Effector memory CD8-positive, alpha-beta T cell (primary cell): ENCODE measurements around the gene TMC8.
"Not testable (repeated sequence)": the region's sequence is repeated elsewhere in the genome, so short reads cannot be mapped to it uniquely, and the experiment has no call there.

Experiments used
- ATAC-seq: fragments of 150-1000 bp; cut with Tn5 transposase; replicated peaks from 2 replicates; pipeline ENCODE4 v1.10.0; 2021; ENCODE audit warnings: mild to moderate bottlenecking, moderate library complexity
- DNase-seq, 3 experiments: peaks; one replicate each; pipeline ENCODE4 v3.0.0; 2021
- H3K27ac Mint-ChIP-seq, 2 donors: one replicate each; pipeline ENCODE4 v1.8.0; 2022; ENCODE audit warnings: mild to moderate bottlenecking in 2 of 2, mixed read lengths in 2 of 2, moderate library complexity in 2 of 2
- H3K27me3 Mint-ChIP-seq, 2 donors: one replicate each; pipeline ENCODE4 v1.8.0; 2022; ENCODE audit warnings: mixed read lengths in 2 of 2
- H3K36me3 Mint-ChIP-seq: one replicate; pipeline ENCODE4 v1.8.0; 2022; ENCODE audit warnings: mild to moderate bottlenecking, moderate library complexity, mixed read lengths; ENCODE audit not compliant: insufficient read depth
- H3K4me1 Mint-ChIP-seq, 2 donors: one replicate each; pipeline ENCODE4 v1.8.0; 2022; ENCODE audit warnings: low read depth in 2 of 2, mixed read lengths in 2 of 2
- H3K4me3 Mint-ChIP-seq, 2 donors: one replicate each; pipeline ENCODE4 v1.8.0; 2022; ENCODE audit warnings: mild to moderate bottlenecking in 2 of 2, mixed read lengths in 2 of 2, moderate library complexity in 2 of 2
- H3K9me3 Mint-ChIP-seq, 2 donors: one replicate each; pipeline ENCODE4 v1.8.0; 2022; ENCODE audit warnings: mixed read lengths in 2 of 2

TMC8 gene

DNA sequence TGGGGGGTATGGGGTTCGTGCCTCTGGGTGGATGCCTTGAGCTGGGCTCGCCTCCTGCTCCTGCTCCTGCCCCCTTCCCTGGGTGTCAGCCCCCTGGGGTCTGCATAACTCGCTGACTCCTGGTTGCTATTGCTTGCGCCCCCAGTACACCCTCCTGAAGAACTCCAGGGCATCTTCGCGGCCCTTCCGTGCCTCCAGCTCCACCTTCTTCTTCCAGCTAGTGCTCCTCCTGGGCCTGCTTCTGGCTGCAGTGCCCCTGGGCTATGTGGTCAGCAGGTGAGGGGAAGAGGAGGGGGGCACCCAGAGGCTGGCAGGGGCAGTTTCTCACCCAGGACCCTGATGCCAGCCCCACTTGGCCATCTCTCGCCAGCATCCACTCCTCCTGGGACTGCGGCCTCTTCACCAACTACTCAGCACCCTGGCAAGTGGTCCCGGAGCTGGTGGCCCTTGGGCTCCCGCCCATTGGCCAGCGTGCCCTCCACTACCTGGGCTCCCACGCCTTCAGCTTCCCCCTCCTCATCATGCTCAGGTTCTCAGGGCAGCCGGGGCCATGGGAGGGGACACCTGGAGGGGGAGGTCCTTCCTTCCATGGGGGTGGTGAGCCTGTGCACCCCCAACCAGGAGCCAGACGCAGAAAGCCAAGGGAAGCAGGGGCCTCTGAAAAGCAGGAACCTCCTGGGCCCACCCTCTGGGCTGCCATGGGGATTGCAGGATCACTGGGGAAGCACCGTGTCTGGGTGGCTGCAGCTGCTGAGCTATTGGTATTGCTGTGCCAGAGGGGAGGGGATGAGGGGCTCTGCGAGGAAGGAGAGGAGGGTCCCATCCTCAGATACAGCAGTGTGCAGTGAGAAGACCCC is 7.9 kb downstream of the TMC8 start:
- Mint-ChIP-seq H3K4me3 (peak overlapping the region; percentile 29 to 75), H3K4me1 (peaks cover 58% of the 10 kb centered on the region in 2 donors), H3K27ac (peak overlapping the region in 1 of 2 donors; percentile 93), H3K27me3 (no peaks in the 10 kb centered on the region), H3K36me3 (peaks cover 70% of the 10 kb centered on the region), H3K9me3 (no peaks in the 10 kb centered on the region)
- no peak for DNase-seq
- no peak for ATAC-seq

DNA sequence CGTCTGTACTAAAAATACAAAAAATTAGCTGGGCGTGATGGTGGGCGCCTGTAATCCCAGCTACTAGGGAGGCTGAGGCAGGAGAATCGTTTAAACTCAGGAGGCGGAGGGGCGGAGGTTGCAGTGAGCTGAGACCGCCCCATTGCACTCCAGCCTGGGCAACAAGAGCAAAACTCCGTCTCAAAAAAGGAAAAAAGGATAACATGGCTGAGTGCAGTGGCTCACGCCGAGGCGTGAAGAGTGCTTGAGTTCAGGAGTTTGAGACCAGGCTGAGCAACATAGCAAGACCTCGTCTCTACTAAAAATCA is 9.2 kb downstream of the TMC8 start:
- not testable (repeated sequence) for H3K27me3 Mint-ChIP-seq, H3K9me3 Mint-ChIP-seq, ATAC-seq, DNase-seq
- Mint-ChIP-seq H3K4me1 (peaks cover 51 to 54% of the 10 kb centered on the region in 2 donors), H3K27ac (peak overlapping the region; percentile 54 to 93), H3K4me3 (peak overlapping the region; percentile 65), H3K36me3 (peaks cover 56% of the 10 kb centered on the region)

- H3K4me3 Mint-ChIP-seq: peak overlapping the region; percentile 65
Measured at GRCh38 chr17:78140169-78141051, 9.8 kb downstream of the TMC8 start.

DNA sequence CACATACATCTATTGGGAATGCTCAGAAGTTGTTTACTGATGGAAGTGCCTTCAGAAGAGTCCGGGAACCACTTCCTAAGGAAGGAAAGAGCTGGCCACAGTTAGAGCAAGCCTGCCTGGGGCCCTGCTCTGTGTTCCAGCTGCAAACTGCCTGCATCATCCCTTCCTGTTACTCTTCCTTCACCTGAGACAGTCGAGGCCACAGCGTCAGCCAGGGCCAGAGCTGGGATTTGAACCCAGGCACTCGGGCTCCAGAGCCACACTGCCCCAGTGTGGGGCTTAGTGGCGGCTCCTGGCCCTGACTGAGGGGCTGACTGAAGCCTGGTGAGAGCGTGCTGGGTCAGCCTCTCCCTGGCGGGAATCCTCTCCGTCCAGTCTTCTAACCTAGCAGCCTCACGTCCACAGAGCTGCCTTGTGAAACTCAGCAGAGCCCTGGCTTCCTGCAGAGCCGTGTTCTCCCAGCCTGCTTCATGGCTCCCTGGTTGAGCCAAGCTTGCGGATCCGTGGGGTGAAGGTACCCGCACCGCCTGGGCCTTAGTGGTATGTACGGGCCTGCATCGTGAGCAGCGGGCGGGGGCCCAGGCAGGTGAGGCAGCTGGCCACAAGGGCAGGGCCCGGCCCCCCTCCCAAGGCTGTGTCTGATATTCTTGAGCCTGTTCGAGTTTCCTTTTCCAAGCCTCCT is 11.0 kb downstream of the TMC8 start:
- Mint-ChIP-seq H3K9me3 (no peaks in the 10 kb centered on the region), H3K4me1 (peaks cover 43 to 46% of the 10 kb centered on the region in 2 donors), H3K36me3 (peaks cover 38% of the 10 kb centered on the region), H3K27ac (peak overlapping the region in 1 of 2 donors; percentile 93), H3K27me3 (no peaks in the 10 kb centered on the region), H3K4me3 (peak overlapping the region in 1 of 2 donors; percentile 33)
- no peak for ATAC-seq
- DNase-seq: no peak

More at GRCh38 chr17:78140169-78141051, 9.8 kb downstream of the TMC8 start:
- peaks cover 50% of the 10 kb centered on the region for H3K36me3 Mint-ChIP-seq
- DNase-seq: peak; percentile 94 to 96 (median 95)
- H3K27ac Mint-ChIP-seq: peak overlapping the region; percentile 54 to 93
- H3K9me3 Mint-ChIP-seq: no peaks in the 10 kb centered on the region
- ATAC-seq: peak; percentile 84
- H3K27me3 Mint-ChIP-seq: no peaks in the 10 kb centered on the region
- peaks cover 51 to 53% of the 10 kb centered on the region in 2 donors for H3K4me1 Mint-ChIP-seq

GRCh38 chr17:78142119-78142861 is 11.7 kb downstream of the TMC8 start:
- Mint-ChIP-seq H3K36me3 (peaks cover 31% of the 10 kb centered on the region), H3K27ac (no peak overlapping the region), H3K4me3 (no peak overlapping the region), H3K27me3 (no peaks in the 10 kb centered on the region), H3K9me3 (no peaks in the 10 kb centered on the region), H3K4me1 (peaks cover 40 to 42% of the 10 kb centered on the region in 2 donors)
- DNase-seq (no peak), ATAC-seq (no peak)

DNA sequence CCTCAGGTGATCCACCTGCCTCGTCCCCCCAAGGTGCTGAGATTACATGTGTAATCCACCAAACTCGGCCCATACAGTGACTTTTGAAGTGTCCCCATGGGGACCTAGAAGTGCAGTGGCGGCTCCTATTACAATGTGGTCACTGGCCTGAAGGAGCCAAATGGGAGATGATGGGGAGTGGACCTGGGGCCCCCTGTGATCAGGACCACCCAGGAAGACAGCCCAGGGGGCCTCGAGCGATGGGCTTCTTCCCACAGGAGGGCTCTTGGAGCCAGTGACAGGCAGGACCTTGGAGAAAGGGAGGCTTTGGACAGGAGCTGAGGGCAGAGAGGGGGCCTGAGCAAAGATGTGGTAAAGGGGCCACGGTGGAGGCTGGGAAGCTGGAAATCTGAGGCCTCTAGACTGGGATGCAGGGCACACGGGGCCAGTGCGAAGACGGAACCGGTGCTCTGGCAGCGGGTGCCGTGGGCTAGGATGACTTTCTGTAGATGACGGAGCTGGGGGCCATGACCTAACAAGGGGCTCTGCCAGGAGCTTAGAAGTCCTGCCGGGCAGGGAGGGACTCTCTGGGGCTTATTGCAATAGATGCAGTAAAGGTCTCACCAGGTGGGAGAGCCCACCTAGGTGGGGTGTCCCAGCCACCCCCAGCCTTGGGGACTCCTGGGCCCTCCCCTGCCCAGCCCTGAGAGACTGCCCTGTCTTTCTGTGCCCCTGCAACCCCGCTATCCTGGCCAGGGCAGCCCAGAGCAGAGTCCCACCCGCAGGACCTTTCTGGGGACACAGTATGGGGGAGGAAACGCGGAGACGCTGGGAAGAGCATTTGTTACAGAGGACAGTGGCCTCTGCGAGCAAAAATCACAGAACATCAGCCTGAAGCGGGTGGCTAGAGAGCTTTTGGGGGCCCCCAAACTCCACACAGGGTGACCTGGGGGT is 12.9 kb downstream of the TMC8 start:
- no peaks in the 10 kb centered on the region for H3K27me3 Mint-ChIP-seq
- peaks cover 30 to 32% of the 10 kb centered on the region in 2 donors for H3K4me1 Mint-ChIP-seq
- H3K27ac Mint-ChIP-seq: peak overlapping the region in 1 of 2 donors; percentile 41
- H3K36me3 Mint-ChIP-seq: peaks cover 22% of the 10 kb centered on the region
- DNase-seq: no peak
- H3K4me3 Mint-ChIP-seq: peak overlapping the region in 1 of 2 donors; percentile 52
- no peaks in the 10 kb centered on the region for H3K9me3 Mint-ChIP-seq
- ATAC-seq: no peak

DNA sequence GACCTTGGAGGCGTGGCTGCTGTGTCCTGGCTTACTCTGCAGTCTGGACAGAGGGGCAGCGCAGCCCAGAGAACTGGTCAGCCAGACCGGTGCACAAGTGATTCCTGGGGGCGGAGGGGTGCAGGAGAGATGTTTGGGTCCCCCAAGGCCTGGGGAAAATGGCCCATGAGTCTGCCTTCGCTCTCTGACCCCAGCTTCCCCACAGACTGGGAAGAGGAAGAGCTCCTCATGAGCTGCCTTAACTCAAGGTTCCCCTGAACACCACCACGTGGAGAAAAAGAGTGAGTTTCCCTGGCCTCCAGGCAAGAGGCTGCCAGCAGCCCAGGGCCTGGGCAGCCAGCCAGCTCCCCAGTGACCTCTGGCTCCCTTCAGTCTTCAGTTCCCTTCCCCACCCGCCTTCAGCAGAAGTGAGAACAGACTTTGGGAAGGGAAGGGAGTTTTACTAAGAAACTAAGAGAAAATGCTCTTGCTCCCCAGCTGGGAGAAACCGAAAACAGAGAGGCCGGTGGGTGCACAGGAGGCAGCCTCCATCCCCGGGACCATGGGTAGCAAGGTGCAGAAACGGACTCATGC is 13.7 kb downstream of the TMC8 start:
- no peak overlapping the region for H3K4me3 Mint-ChIP-seq
- peak overlapping the region in 1 of 2 donors; percentile 41 for H3K27ac Mint-ChIP-seq
- DNase-seq (no peak), ATAC-seq (no peak)
- no peaks in the 10 kb centered on the region for H3K27me3 Mint-ChIP-seq
- peaks cover 19% of the 10 kb centered on the region for H3K36me3 Mint-ChIP-seq
- peaks cover 25 to 28% of the 10 kb centered on the region in 2 donors for H3K4me1 Mint-ChIP-seq
- no peaks in the 10 kb centered on the region for H3K9me3 Mint-ChIP-seq

GRCh38 chr17:78144736-78145641 is 14.4 kb downstream of the TMC8 start:
- H3K4me1 Mint-ChIP-seq: peaks cover 21 to 24% of the 10 kb centered on the region in 2 donors
- H3K9me3 Mint-ChIP-seq: no peaks in the 10 kb centered on the region
- no peak overlapping the region for H3K4me3 Mint-ChIP-seq

DNA sequence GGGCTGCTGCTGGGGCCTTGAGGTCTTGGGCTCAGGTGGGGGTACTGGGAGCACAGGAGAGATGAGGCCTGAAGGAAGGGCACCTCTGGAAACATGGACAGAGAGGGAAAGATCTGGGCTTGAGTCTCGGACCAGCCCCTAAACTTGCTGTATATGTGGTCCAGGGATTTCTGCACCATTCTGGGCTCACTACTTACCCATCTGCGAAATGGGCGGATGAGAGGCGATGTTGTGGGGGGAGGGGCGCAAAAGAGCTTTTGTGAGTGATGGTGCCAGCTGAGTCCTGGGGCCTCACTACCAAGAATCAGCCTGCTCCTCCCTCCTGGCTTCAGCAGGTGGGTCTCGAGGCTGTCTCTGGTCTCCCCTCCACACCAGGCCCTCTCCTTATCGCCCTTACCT is 15.9 kb downstream of the TMC8 start:
- Mint-ChIP-seq H3K27ac (peak overlapping the region in 1 of 2 donors; percentile 26), H3K9me3 (no peaks in the 10 kb centered on the region), H3K27me3 (no peaks in the 10 kb centered on the region), H3K4me1 (peaks cover 10 to 19% of the 10 kb centered on the region in 2 donors), H3K36me3 (peaks cover 8% of the 10 kb centered on the region), H3K4me3 (no peak overlapping the region)
- DNase-seq (no peak), ATAC-seq (no peak)

More at GRCh38 chr17:78144736-78145641, 14.4 kb downstream of the TMC8 start:
- Mint-ChIP-seq H3K27me3 (no peaks in the 10 kb centered on the region), H3K36me3 (peaks cover 16% of the 10 kb centered on the region), H3K27ac (peak overlapping the region in 1 of 2 donors; percentile 41)
- ATAC-seq: no peak
- DNase-seq: no peak

DNA sequence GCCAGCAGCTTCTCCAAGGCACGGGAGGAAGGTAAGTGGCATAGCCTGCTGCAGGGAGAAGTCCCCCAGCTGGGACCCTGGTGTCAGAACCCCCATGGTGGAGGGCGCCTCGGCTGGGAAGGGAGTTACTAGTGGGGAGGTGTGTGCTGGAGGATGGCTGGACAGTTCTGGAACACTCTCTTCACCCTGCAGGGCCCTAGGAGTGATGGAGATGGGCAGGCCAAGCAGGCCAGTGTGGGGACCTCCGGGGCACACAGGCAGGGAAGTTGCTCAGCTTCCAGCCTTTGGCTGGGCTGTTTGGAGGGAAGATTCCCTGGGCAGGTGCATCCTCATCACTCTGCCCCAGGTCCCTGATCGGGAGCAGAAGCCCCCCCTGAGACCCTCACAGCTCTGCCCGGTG is 16.3 kb downstream of the TMC8 start:
- Mint-ChIP-seq H3K27me3 (no peaks in the 10 kb centered on the region), H3K4me3 (no peak overlapping the region), H3K27ac (peak overlapping the region in 1 of 2 donors; percentile 26)

More for the DNA sequence above, 16.3 kb downstream of the TMC8 start:
- peaks cover 10 to 19% of the 10 kb centered on the region in 2 donors for H3K4me1 Mint-ChIP-seq
- H3K9me3 Mint-ChIP-seq: no peaks in the 10 kb centered on the region
- DNase-seq (no peak), ATAC-seq (no peak)
- H3K36me3 Mint-ChIP-seq: peaks cover 5% of the 10 kb centered on the region
